ENCODE results near the gene SLC44A5. TPM values are rescaled to one million over a fixed set of nuclear protein-coding genes. Genes with fewer than 3 reads are reported as not detected.

SLC44A5 gene
- total and polyA plus RNA-seq, 2 donors from 2014 or later: 0.66 to 5.0 TPM

DNA sequence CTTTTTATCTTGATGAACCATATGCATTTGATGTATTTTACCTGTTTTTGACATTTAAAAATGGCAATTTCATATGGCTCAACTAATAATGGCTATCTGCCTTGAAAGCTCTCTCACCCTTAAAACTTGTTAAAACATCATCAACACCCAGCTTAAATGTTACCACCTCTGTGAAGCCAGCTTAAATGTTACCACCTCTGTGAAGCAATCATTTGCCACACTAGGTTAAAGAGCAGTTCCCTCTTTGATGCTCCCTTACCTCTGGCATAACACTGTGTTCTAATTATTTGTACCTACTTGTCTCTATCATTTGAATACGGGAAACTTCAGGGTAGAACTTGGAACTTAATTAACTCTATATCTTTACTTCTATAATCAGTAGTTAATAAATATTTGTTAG, 294.7 kb downstream of the SLC44A5 start:
- no peak overlapping the region for H3K27ac ChIP-seq (ENCODE audit: low read depth in 2 of 2, low read length in 2 of 2)

DNA sequence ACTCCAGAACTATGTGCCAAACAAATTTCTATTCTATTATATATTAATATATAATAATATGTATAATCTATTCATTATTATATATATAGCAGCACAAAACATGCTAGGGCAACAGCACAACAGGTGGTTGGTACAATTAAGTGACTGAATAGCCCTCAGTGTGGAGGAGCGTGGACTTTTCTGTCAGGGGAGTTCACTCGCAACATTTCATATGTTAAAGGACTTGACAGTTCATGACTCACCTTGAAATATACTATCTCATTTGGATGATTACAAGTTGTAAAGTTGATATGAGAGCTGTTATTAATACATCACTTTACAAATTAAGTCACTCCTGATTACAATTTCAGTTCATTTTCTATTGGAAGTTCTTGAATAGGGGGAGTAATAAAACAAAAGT, 298.3 kb downstream of the SLC44A5 start:
- Histone ChIP-seq H3K4me1 (ENCODE audit: control insufficient read depth in 2 of 3, insufficient read depth in 2 of 3, low read depth in 1 of 3, low read length in 3 of 3) (no peaks in the 10 kb centered on the region), H3K4me3 (ENCODE audit: low read length in 3 of 3) (no peak overlapping the region), H3K27me3 (ENCODE audit: control insufficient read depth, insufficient read depth, low read length) (no peaks in the 10 kb centered on the region), H3K9me3 (ENCODE audit: control insufficient read depth in 2 of 3, insufficient read depth in 1 of 3, low read length in 3 of 3) (no peaks in the 10 kb centered on the region), H3K9ac (ENCODE audit: low read length in 3 of 3) (no peak overlapping the region), H3K27ac (ENCODE audit: low read depth in 2 of 2, low read length in 2 of 2) (no peak overlapping the region), H3K36me3 (ENCODE audit: control insufficient read depth in 2 of 3, insufficient read depth in 3 of 3, low read length in 3 of 3) (no peaks in the 10 kb centered on the region)
- DNase-seq: no peak
- intact Hi-C loops (cut with DNase I): no loop called here
- TF ChIP-seq, protein P1, sequence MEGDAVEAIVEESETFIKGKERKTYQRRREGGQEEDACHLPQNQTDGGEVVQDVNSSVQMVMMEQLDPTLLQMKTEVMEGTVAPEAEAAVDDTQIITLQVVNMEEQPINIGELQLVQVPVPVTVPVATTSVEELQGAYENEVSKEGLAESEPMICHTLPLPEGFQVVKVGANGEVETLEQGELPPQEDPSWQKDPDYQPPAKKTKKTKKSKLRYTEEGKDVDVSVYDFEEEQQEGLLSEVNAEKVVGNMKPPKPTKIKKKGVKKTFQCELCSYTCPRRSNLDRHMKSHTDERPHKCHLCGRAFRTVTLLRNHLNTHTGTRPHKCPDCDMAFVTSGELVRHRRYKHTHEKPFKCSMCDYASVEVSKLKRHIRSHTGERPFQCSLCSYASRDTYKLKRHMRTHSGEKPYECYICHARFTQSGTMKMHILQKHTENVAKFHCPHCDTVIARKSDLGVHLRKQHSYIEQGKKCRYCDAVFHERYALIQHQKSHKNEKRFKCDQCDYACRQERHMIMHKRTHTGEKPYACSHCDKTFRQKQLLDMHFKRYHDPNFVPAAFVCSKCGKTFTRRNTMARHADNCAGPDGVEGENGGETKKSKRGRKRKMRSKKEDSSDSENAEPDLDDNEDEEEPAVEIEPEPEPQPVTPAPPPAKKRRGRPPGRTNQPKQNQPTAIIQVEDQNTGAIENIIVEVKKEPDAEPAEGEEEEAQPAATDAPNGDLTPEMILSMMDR (IDR thresholded peaks at IDR 0.05; ENCODE audit: borderline replicate concordance, extremely low read depth, insufficient read depth): no peak
- FAIRE-seq: no peak

More for the DNA sequence above, 294.7 kb downstream of the SLC44A5 start:
- H3K36me3 ChIP-seq (ENCODE audit: control insufficient read depth in 2 of 3, insufficient read depth in 3 of 3, low read length in 3 of 3): no peaks in the 10 kb centered on the region
- H3K4me3 ChIP-seq (ENCODE audit: low read length in 3 of 3): no peak overlapping the region
- no peaks in the 10 kb centered on the region for H3K9me3 ChIP-seq (ENCODE audit: control insufficient read depth in 2 of 3, insufficient read depth in 1 of 3, low read length in 3 of 3)
- H3K27me3 ChIP-seq (ENCODE audit: control insufficient read depth, insufficient read depth, low read length): no peaks in the 10 kb centered on the region
- FAIRE-seq (no peak), DNase-seq (no peak)
- H3K4me1 ChIP-seq (ENCODE audit: control insufficient read depth in 2 of 3, insufficient read depth in 2 of 3, low read depth in 1 of 3, low read length in 3 of 3): no peaks in the 10 kb centered on the region
- no peak overlapping the region for H3K9ac ChIP-seq (ENCODE audit: low read length in 3 of 3)
- TF ChIP-seq, protein P1 (IDR thresholded peaks at IDR 0.05; ENCODE audit: borderline replicate concordance, extremely low read depth, insufficient read depth): no peak
- intact Hi-C loops (cut with DNase I): no loop called here

DNA sequence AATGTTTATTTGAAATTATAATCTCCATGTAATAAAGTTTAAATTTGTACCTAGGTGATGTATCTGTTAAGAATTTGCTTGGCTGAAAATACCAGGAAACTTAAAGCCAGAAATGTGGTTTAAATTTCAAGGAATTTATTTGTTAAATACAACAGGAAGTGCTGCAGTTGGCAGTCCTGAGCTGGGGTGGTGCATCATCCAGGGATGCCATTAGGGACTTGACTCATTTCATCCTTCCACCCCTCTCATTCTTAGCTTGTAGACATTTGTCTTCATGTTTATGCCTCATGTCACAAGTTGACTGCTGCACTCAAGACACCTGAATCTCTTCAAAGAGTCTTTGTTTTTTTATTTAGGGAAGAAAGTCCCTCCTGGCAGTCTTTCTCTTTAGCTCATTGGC, 300.8 kb downstream of the SLC44A5 start:
- Histone ChIP-seq H3K36me3 (ENCODE audit: control insufficient read depth in 2 of 3, insufficient read depth in 3 of 3, low read length in 3 of 3) (no peaks in the 10 kb centered on the region), H3K4me3 (ENCODE audit: low read length in 3 of 3) (no peak overlapping the region), H3K9me3 (ENCODE audit: control insufficient read depth in 2 of 3, insufficient read depth in 1 of 3, low read length in 3 of 3) (no peaks in the 10 kb centered on the region), H3K27me3 (ENCODE audit: control insufficient read depth, insufficient read depth, low read length) (no peaks in the 10 kb centered on the region), H3K9ac (ENCODE audit: low read length in 3 of 3) (no peak overlapping the region), H3K4me1 (ENCODE audit: control insufficient read depth in 2 of 3, insufficient read depth in 2 of 3, low read depth in 1 of 3, low read length in 3 of 3) (no peaks in the 10 kb centered on the region), H3K27ac (ENCODE audit: low read depth in 2 of 2, low read length in 2 of 2) (no peak overlapping the region)
- no peak for FAIRE-seq
- intact Hi-C loops (cut with DNase I): no loop called here
- no peak for DNase-seq
- TF ChIP-seq, protein P1 (IDR thresholded peaks at IDR 0.05; ENCODE audit: borderline replicate concordance, extremely low read depth, insufficient read depth): no peak

DNA sequence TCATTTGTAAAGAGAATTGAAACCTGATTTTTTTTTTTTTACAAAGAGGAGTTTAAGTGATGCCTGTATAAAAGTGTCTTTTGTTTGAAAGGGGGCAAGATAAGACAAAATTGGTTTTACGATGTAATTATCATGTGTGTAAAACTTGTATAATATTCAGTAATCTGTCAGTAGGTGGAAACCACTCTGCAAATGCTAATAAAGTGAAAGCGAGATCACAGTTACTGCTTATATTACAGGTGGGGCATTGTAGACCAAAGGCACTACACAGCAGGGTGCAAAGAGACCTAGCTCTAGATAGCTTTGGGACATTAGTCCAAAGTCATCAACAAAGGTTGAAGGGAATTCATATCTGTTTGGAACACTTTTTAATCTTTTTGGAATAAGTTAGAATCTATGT, 302.5 kb downstream of the SLC44A5 start:
- Histone ChIP-seq H3K9me3 (ENCODE audit: control insufficient read depth in 2 of 3, insufficient read depth in 1 of 3, low read length in 3 of 3) (no peaks in the 10 kb centered on the region), H3K9ac (ENCODE audit: low read length in 3 of 3) (no peak overlapping the region), H3K27ac (ENCODE audit: low read depth in 2 of 2, low read length in 2 of 2) (no peak overlapping the region), H3K27me3 (ENCODE audit: control insufficient read depth, insufficient read depth, low read length) (no peaks in the 10 kb centered on the region), H3K4me3 (ENCODE audit: low read length in 3 of 3) (no peak overlapping the region), H3K36me3 (ENCODE audit: control insufficient read depth in 2 of 3, insufficient read depth in 3 of 3, low read length in 3 of 3) (no peaks in the 10 kb centered on the region), H3K4me1 (ENCODE audit: control insufficient read depth in 2 of 3, insufficient read depth in 2 of 3, low read depth in 1 of 3, low read length in 3 of 3) (no peaks in the 10 kb centered on the region)
- FAIRE-seq: no peak
- no peak for DNase-seq
- intact Hi-C loops (cut with DNase I): no loop called here
- TF ChIP-seq, protein P1 (IDR thresholded peaks at IDR 0.05; ENCODE audit: borderline replicate concordance, extremely low read depth, insufficient read depth): no peak

Measured in kidney (tissue), 14 donors.